GM19468 (cell line): ENCODE data around the gene NRP2.

ENCODE experiments used
- ATAC-seq: cut with Tn5 transposase; IDR thresholded peaks from one replicate; pipeline ENCODE4 v1.9.1; 2021; ENCODE audit warnings: mild to moderate bottlenecking, moderate library complexity, moderate number of reproducible peaks; ENCODE audit not compliant: unreplicated experiment; ENCODE audit errors: extremely low read depth

NRP2 gene

GRCh38 chr2:205705511-205706349 is 23.4 kb downstream of the NRP2 start:
- ATAC-seq = no peak

GRCh38 chr2:205706769-205707381 is 24.6 kb downstream of the NRP2 start:
- peak; percentile 94 for ATAC-seq

GRCh38 chr2:205708231-205708631 is 25.9 kb downstream of the NRP2 start:
- no peak for ATAC-seq

- no peak for ATAC-seq
Measured at GRCh38 chr2:205709319-205709718, 27.0 kb downstream of the NRP2 start.

GRCh38 chr2:205712508-205712907 is 30.2 kb downstream of the NRP2 start:
- no peak for ATAC-seq

GRCh38 chr2:205713086-205713485 is 30.8 kb downstream of the NRP2 start:
- no peak for ATAC-seq

- ATAC-seq = peak; percentile 48
Measured at GRCh38 chr2:205714058-205714776, 31.9 kb downstream of the NRP2 start.

GRCh38 chr2:205714789-205715720 is 32.8 kb downstream of the NRP2 start:
- no peak for ATAC-seq

- ATAC-seq = no peak
Measured at GRCh38 chr2:205715831-205716525, 33.7 kb downstream of the NRP2 start.

GRCh38 chr2:205717175-205717846 is 35.0 kb downstream of the NRP2 start:
- no peak for ATAC-seq

GRCh38 chr2:205717999-205718398 is 35.7 kb downstream of the NRP2 start:
- ATAC-seq = no peak

GRCh38 chr2:205719847-205720246 is 37.5 kb downstream of the NRP2 start:
- ATAC-seq = no peak

- no peak for ATAC-seq
Measured at GRCh38 chr2:205720451-205720902, 38.2 kb downstream of the NRP2 start.

GRCh38 chr2:205721057-205721449 is 38.8 kb downstream of the NRP2 start:
- no peak for ATAC-seq

- no peak for ATAC-seq
Measured at GRCh38 chr2:205722283-205722918, 40.1 kb downstream of the NRP2 start.

GRCh38 chr2:205723179-205723578 is 40.9 kb downstream of the NRP2 start:
- ATAC-seq = no peak

- ATAC-seq = no peak
Measured at GRCh38 chr2:205725059-205725458, 42.8 kb downstream of the NRP2 start.

- no peak for ATAC-seq
Measured at GRCh38 chr2:205726506-205726905, 44.2 kb downstream of the NRP2 start.
